Hepatocyte (in vitro differentiated cells): Measurements from ENCODE around the gene TSPAN4. TPM values are rescaled to one million over a fixed set of nuclear protein-coding genes. Genes with fewer than 3 reads are reported as not detected.

Experiments used
- DNase-seq: peaks from one replicate; pipeline ENCODE4 v3.0.0-alpha.2; 2016; ENCODE audit warnings: low spot score
- H2AFZ ChIP-seq: fragments of 200-600 bp; sonication (generic); 2 replicates; pipeline ENCODE4 v1.6.0; 2016; ENCODE audit warnings: antibody characterized with exemption, mild to moderate bottlenecking
- H3K27ac ChIP-seq: fragments of 200-600 bp; sonication (generic); 2 replicates; pipeline ENCODE4 v1.5.1; 2016; ENCODE audit warnings: mild to moderate bottlenecking
- H3K27me3 ChIP-seq: fragments of 200-600 bp; sonication (generic); 2 replicates; pipeline ENCODE4 v1.6.1; 2016
- H3K36me3 ChIP-seq: fragments of 200-600 bp; sonication (generic); replicated peaks from 2 replicates; pipeline ENCODE4 v1.5.1; 2016; ENCODE audit warnings: low read depth; ENCODE audit not compliant: insufficient read depth
- H3K4me1 ChIP-seq: fragments of 200-600 bp; sonication (generic); 2 replicates; pipeline ENCODE4 v1.5.1; 2016; ENCODE audit warnings: mild to moderate bottlenecking, moderate library complexity; ENCODE audit not compliant: insufficient read depth
- H3K4me2 ChIP-seq: fragments of 200-600 bp; sonication (generic); 2 replicates; pipeline ENCODE4 v1.6.0; 2016
- H3K4me3 ChIP-seq: fragments of 200-600 bp; sonication (generic); 2 replicates; pipeline ENCODE4 v1.5.1; 2016; ENCODE audit warnings: mild to moderate bottlenecking
- H3K79me2 ChIP-seq: fragments of 200-600 bp; sonication (generic); 2 replicates; pipeline ENCODE4 v1.6.0; 2017; ENCODE audit warnings: mild to moderate bottlenecking
- H3K9me2 ChIP-seq: fragments of 200-600 bp; sonication (generic); replicated peaks from 2 replicates; pipeline ENCODE4 v1.6.0; 2017; ENCODE audit warnings: mild to moderate bottlenecking; ENCODE audit not compliant: insufficient read depth
- H3K9me3 ChIP-seq: fragments of 200-600 bp; sonication (generic); 2 replicates; pipeline ENCODE4 v1.5.1; 2016; ENCODE audit warnings: low read depth, mild to moderate bottlenecking
- H4K20me1 ChIP-seq: fragments of 200-600 bp; sonication (generic); 2 replicates; pipeline ENCODE4 v1.6.0; 2016; ENCODE audit warnings: mild to moderate bottlenecking; ENCODE audit not compliant: insufficient read depth, poor library complexity, severe bottlenecking
- CTCF ChIP-seq: fragments of 200-600 bp; sonication (generic); IDR thresholded peaks from 2 replicates; pipeline ENCODE4 v1.5.1; 2016; ENCODE audit warnings: antibody characterized with exemption, mild to moderate bottlenecking; ENCODE audit not compliant: poor library complexity
- EZH2 ChIP-seq: fragments of 200-600 bp; sonication (generic); IDR thresholded peaks from 2 replicates; pipeline ENCODE4 v1.6.1; 2016; ENCODE audit warnings: antibody characterized with exemption, mild to moderate bottlenecking, borderline replicate concordance
- EZH2phosphoT487 ChIP-seq: fragments of 200-600 bp; sonication (generic); IDR thresholded peaks from one replicate; pipeline ENCODE4 v1.6.1; 2018; ENCODE audit warnings: antibody characterized with exemption, mild to moderate bottlenecking, low read depth, moderate library complexity; ENCODE audit not compliant: unreplicated experiment, severe bottlenecking
- WGBS: methylation state at CpG from one replicate; pipeline ENCODE4 v1.1.6; 2016; ENCODE audit warnings: low lambda C conversion rate; ENCODE audit errors: missing lambda C conversion rate; 5-methylcytosine and 5-hydroxymethylcytosine counted together
- polyA plus RNA-seq: library from polyadenylated mRNA; unstranded; fragments of >200 nt; fragmentation: Nextera tagmentation; extraction: Ambion mirVana; gene quantifications from 2 replicates; pipeline ENCODE4 v1.2.1, GENCODE V29; 2016
- total RNA-seq: library from RNA; depleted of rRNA; stranded (reverse); fragments of >200 nt; gene quantifications from 2 replicates; pipeline ENCODE4 v1.2.3, GENCODE V29; 2014

Gene TSPAN4
- total and polyA plus RNA-seq, 2 experiments from 2014 or later, result 82.8 to 148 TPM

GRCh38 chr11:865462-866430 lies 23.1 kb downstream of the TSPAN4 start:
- no peaks in the 10 kb centered on the region for H3K27me3 ChIP-seq
- no peak overlapping the region for H3K4me3 ChIP-seq
- H3K9me2 ChIP-seq, result no peaks in the 10 kb centered on the region
- DNase-seq, result no peak
- no peaks in the 10 kb centered on the region for H3K36me3 ChIP-seq
- H2AFZ ChIP-seq, result no peak overlapping the region
- no peak overlapping the region for H3K27ac ChIP-seq
- WGBS, result 92% methylated on average over 25 of the region's 41 CpGs
- H3K4me1 ChIP-seq, result peaks cover 21% of the 10 kb centered on the region
- no peak overlapping the region for H3K4me2 ChIP-seq
- H3K9me3 ChIP-seq, result no peaks in the 10 kb centered on the region
- H3K79me2 ChIP-seq, result no peaks in the 10 kb centered on the region
- TF ChIP-seq EZH2, result no peak
- TF ChIP-seq EZH2phosphoT487, result no peak
- no peak for TF ChIP-seq CTCF
- H4K20me1 ChIP-seq, result no peaks in the 10 kb centered on the region

- Histone ChIP-seq H3K4me1 (peaks cover 21% of the 10 kb centered on the region), H4K20me1 (no peaks in the 10 kb centered on the region), H2AFZ (no peak overlapping the region), H3K79me2 (no peaks in the 10 kb centered on the region), H3K36me3 (no peaks in the 10 kb centered on the region), H3K9me3 (no peaks in the 10 kb centered on the region), H3K9me2 (no peaks in the 10 kb centered on the region), H3K4me3 (no peak overlapping the region), H3K27ac (no peak overlapping the region), H3K27me3 (no peaks in the 10 kb centered on the region), H3K4me2 (no peak overlapping the region)
- no peak for DNase-seq
- TF ChIP-seq EZH2phosphoT487 (no peak), CTCF (no peak), EZH2 (no peak)
- 94% methylated on average over 14 of the region's 14 CpGs for WGBS
These were observed 23.8 kb downstream of the TSPAN4 start for GRCh38 chr11:866481-866880.

GRCh38 chr11:867856-868358 lies 25.3 kb downstream of the TSPAN4 start:
- Histone ChIP-seq H3K79me2 (no peaks in the 10 kb centered on the region), H3K9me3 (no peaks in the 10 kb centered on the region), H4K20me1 (no peaks in the 10 kb centered on the region), H3K27ac (no peak overlapping the region), H3K36me3 (no peaks in the 10 kb centered on the region), H3K4me3 (no peak overlapping the region), H3K4me2 (no peak overlapping the region), H3K9me2 (no peaks in the 10 kb centered on the region), H2AFZ (no peak overlapping the region), H3K4me1 (peaks cover 9% of the 10 kb centered on the region), H3K27me3 (no peaks in the 10 kb centered on the region)
- TF ChIP-seq EZH2 (no peak), EZH2phosphoT487 (no peak), CTCF (no peak)
- 95% methylated on average over 8 of the region's 8 CpGs for WGBS
- DNase-seq, result no peak
